K562 (cell line): ENCODE measurements around the gene TUT7. TPM values are rescaled to one million over a fixed set of nuclear protein-coding genes. Genes with fewer than 3 reads are reported as not detected.
A peak's percentile ranks its signal among the peaks of the same experiment; 100 is the strongest.

Experiments used
- CBX5 ChIP-seq: IDR thresholded peaks from 2 replicates; pipeline ENCODE4 v1.6.1; 2014; ENCODE audit warnings: low read depth, borderline replicate concordance
- HDAC2 ChIP-seq: fragments of 450-650 bp; IDR thresholded peaks from 2 replicates; pipeline ENCODE4 v1.6.1; 2016; ENCODE audit warnings: mild to moderate bottlenecking
- HDAC3 ChIP-seq: fragments of 450-650 bp; IDR thresholded peaks from 2 replicates; pipeline ENCODE4 v1.6.1; 2018; ENCODE audit warnings: borderline replicate concordance, mild to moderate bottlenecking, moderate library complexity; ENCODE audit not compliant: partially characterized antibody
- IFI16 ChIP-seq: fragments of 250-450 bp; sonication (Bioruptor Pico); IDR thresholded peaks from 2 replicates; pipeline ENCODE4 v2.1.2; 2022; ENCODE audit warnings: mild to moderate bottlenecking, inconsistent platforms
- MGA ChIP-seq: fragments of 450-650 bp; IDR thresholded peaks from 2 replicates; pipeline ENCODE4 v1.6.1; 2016; ENCODE audit warnings: mild to moderate bottlenecking, moderate library complexity
- MTA1 ChIP-seq: fragments of 450-650 bp; IDR thresholded peaks from 2 replicates; pipeline ENCODE4 v1.6.1; 2017; ENCODE audit warnings: borderline replicate concordance
- TRIM25 ChIP-seq: fragments of 450-650 bp; IDR thresholded peaks from 2 replicates; pipeline ENCODE4 v1.7.0; 2016; ENCODE audit warnings: borderline replicate concordance
- VEZF1 ChIP-seq: fragments of 200-800 bp; sonication (Bioruptor generic); IDR thresholded peaks from 2 replicates; pipeline ENCODE4 v1.6.1; 2017; ENCODE audit warnings: missing genetic modification characterization, missing compliant biosample characterization
- ZBTB12 ChIP-seq: fragments of 250-450 bp; sonication (Bioruptor Pico); IDR thresholded peaks from 2 replicates; pipeline ENCODE4 v1.4.0; 2020
- ZNF780A ChIP-seq: fragments of 250-450 bp; sonication (Bioruptor Pico); IDR thresholded peaks from 2 replicates; pipeline ENCODE4 v1.5.0; 2021; ENCODE audit warnings: mild to moderate bottlenecking
- polyA plus RNA-seq, 8 experiments: library from polyadenylated mRNA; depleted of rRNA in 4 of 8; stranded (reverse) in 5 of 8; unstranded in 3 of 8; fragments of >200 nt; fragmentation: Nextera tagmentation in 2 of 8; fragmentation: Illumina TruSeq in 1 of 8; extraction: Ambion mirVana in 2 of 8; extraction: Trizol in 1 of 8; gene quantifications; 2 replicates each; pipeline versions ENCODE4 v1.2.1 to v1.2.3, GENCODE V29; 2011 to 2014; ENCODE audit warnings: inconsistent platforms in 1 of 8, missing spikeins in 1 of 8
- total RNA-seq, 7 experiments: library from RNA; depleted of rRNA in 6 of 7; stranded (reverse); fragments of >200 nt in 6 of 7; fragmentation: Illumina TruSeq in 2 of 7; extraction: Trizol in 2 of 7; gene quantifications; 2 replicates each; pipeline versions ENCODE4 v1.2.1 to v1.2.3, GENCODE V29; 2011 to 2021; ENCODE audit warnings: low replicate concordance in 1 of 7

Gene TUT7
- total and polyA plus RNA-seq, 9 of the 15 experiments (the other 6 are each of a cell fraction or from before 2014, with no cell fraction given), result 5.9 to 26.9 (median 15.2) TPM

GRCh38 chr9:86354011-86354817, at the start of gene TUT7 (continued):
- TF ChIP-seq ZBTB12 (CRISPR knock-in tag) (peak; percentile 58; the same call in 1 of the 2 replicates), ZNF780A (no peak), IFI16 (CRISPR knock-in tag) (no peak), CBX5 (no peak), HDAC3 (peak; percentile 38), HDAC2 (0 out of 2 replicates have a peak, but pooled peaks have one; percentile 1), VEZF1 (peak; percentile 85), MGA (peak; percentile 44; the same call in 1 of the 2 replicates), MTA1 (peak; percentile 93), TRIM25 (0 out of 2 replicates have a peak, but pooled peaks have one; percentile 64)
